Measurements from ENCODE around the gene TUBGCP2.

The TUBGCP2 gene, protein sequence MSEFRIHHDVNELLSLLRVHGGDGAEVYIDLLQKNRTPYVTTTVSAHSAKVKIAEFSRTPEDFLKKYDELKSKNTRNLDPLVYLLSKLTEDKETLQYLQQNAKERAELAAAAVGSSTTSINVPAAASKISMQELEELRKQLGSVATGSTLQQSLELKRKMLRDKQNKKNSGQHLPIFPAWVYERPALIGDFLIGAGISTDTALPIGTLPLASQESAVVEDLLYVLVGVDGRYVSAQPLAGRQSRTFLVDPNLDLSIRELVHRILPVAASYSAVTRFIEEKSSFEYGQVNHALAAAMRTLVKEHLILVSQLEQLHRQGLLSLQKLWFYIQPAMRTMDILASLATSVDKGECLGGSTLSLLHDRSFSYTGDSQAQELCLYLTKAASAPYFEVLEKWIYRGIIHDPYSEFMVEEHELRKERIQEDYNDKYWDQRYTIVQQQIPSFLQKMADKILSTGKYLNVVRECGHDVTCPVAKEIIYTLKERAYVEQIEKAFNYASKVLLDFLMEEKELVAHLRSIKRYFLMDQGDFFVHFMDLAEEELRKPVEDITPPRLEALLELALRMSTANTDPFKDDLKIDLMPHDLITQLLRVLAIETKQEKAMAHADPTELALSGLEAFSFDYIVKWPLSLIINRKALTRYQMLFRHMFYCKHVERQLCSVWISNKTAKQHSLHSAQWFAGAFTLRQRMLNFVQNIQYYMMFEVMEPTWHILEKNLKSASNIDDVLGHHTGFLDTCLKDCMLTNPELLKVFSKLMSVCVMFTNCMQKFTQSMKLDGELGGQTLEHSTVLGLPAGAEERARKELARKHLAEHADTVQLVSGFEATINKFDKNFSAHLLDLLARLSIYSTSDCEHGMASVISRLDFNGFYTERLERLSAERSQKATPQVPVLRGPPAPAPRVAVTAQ

GRCh38 chr10:133308421-133309099, at the start of gene TUBGCP2, which contains the start of gene ZNF511:
Gene TUBGCP2 (minus strand): TSS chr10:133308872. CDS start chr10:133302941, 5,931 bp downstream.
Gene ZNF511 (plus strand): TSS chr10:133308914. CDS start chr10:133308944, 30 bp downstream.
- DNase-seq (ENCODE audit: low read depth in 4 of 4, low spot score in 1 of 4) = peak; percentile 69 to 84 (median 78)

DNA sequence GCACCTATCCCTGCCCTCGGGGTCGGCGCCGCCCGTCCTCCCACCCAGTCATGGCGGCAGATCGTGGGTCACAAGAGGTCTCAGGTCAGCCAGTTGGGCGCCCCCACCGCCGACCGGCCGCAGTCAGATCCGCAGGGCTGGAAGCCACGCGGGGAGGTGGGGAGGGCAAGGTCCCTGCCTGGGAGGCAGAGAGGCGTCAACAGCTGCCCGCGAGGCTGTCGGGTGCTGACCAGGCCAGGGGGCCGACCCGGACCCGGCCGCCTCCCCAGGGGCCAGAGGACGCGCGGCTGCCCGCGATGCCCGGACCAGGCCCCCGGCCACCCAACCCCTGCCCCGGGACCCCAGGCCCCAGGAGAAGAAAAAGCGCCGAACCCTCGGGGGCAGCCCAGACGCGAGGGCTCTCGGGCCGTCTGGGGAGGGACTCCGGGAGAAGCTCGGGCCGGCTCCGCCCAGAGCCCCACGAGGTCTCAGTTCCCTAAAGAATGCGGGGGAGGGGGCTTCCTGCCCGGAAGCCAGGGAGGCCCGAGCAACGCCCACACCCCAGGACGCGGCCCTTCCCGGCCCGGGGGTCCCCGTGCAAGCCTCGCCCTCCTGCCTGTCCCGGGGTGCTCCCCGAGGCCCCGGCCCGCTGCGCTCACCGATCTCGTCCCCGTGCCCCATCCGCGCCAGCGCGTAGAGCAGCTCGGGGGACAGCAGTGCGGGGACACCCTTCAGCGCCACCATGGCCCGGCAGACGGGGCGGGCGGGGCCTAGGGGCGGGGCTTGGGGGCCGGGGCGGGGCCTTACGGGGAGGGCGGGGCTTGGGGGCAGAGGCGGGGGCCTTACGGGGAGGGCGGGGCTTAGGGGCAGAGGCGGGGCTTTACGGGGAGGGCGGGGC, 48.9 kb upstream of the TUBGCP2 start, which contains the start of gene FUOM:
TSS of gene FUOM (minus strand) at position 735 of the 877 bp plus-strand sequence. CDS start at position 723, 12 bp downstream.
- DNase-seq (ENCODE audit: low read depth in 4 of 4, low spot score in 1 of 4) = peak; percentile 40 to 70 (median 52)

- DNase-seq (ENCODE audit: low read depth in 4 of 4, low spot score in 1 of 4) = no peak
Measured at GRCh38 chr10:133356549-133357284, 48.0 kb upstream of the TUBGCP2 start.

- no peak for DNase-seq (ENCODE audit: low read depth in 4 of 4, low spot score in 1 of 4)
Measured at GRCh38 chr10:133355991-133356390, 47.3 kb upstream of the TUBGCP2 start.

- DNase-seq (ENCODE audit: low read depth in 4 of 4, low spot score in 1 of 4) = no peak
Measured at GRCh38 chr10:133355266-133355665, 46.6 kb upstream of the TUBGCP2 start.

DNA sequence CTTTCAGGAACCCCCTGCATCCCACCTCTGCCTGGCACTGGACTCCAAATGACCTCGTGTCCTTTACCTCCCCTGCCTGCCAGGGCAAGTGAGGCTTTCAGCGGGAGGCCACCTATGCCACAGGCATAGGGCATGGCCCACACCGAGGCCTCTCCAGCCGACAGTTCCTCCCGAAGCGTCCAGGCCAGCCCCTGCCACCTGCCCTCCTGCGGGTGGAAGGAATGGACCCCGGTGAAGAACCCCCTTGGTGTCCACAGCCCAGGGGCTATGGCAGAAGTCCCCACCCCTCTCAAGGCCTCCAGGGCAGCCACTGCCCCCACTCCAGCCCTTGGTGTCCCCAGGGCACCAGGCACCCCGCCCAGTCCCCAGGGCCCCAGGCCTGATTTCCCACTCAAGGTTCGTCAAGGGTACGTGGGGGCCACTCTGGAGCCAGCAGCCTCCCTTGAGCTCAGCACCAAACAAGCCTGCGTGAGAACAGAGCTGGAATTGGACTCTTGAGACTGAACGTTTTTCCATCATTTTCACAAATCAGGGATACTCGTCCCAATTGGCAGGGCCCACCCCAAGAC, 46.1 kb upstream of the TUBGCP2 start:
- DNase-seq (ENCODE audit: low read depth in 4 of 4, low spot score in 1 of 4) = no peak

DNA sequence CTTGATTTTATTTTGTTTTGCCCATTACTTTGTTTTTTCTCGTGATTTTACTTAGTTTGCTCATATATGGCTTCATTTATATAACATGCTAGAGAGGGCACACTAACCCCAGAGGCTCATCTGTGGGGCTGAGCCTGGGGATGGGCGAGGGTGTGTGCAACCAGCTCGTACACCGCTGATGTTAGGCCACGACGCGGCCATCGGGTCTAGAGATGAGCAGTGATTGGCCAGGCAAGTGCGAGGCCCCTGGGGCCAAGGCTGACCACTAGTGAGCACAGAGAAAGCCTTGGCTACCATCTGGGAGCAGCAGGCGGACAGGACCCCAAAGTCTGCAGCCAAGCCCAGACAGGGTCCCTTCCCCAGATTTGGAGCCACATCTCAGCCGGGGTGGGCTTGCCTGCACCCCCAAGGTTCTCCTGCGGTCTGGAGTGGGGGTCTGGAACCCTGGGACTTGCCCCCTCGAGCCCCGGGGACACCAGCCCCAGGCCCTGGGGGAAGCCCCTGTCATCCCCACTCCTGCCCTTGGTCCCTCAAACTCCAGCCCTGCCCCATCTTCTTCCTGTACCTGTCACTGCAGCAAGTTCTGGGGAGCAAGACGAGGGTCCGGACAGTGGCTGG, 45.4 kb upstream of the TUBGCP2 start:
- no peak for DNase-seq (ENCODE audit: low read depth in 4 of 4, low spot score in 1 of 4)

GRCh38 chr10:133353202-133353959, 44.7 kb upstream of the TUBGCP2 start:
- no peak for DNase-seq (ENCODE audit: low read depth in 4 of 4, low spot score in 1 of 4)

DNA sequence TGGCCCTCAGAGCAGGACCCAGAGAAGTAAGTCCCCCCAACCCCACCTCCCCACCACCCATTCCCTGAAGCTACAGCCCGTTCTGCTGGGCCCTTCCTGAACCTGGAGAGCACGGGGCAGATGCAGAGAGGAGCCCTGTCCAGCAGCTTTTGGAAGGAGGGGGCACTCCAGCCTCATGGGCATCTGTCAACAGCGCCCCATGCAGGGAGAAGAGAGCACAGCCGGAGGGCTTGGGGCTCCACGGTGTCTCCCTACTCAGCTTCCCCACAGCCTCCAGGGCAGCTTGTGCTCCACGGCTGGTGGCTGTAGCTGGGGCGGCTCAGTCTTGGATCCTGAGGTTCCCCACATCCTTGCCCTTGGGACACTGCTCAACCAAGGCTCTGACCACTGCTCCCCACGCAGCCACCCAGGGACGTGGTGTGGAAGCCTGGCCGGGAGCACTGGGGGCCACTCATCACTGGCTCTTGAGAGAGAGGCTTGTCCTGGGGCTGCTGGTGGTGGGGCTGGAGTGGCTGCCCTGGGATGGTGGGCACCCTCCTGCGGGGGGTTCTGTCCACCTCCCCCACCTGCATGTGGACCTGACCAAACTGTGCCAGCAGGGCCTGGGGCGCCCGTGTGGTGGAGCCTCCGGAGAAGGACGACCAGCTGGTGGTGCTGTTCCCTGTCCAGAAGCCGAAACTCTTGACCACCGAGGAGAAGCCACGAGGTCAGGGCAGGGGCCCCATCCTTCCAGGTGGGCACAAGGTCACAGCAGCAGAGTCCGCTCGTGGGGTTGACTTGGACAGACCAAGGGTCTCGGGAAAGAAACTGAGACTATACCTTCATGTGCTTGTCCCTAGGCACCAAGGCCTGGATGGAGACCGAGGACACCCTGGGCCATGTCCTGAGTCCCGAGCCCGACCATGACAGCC, 43.0 kb upstream of the TUBGCP2 start:
- DNase-seq (ENCODE audit: low read depth in 4 of 4, low spot score in 1 of 4) = no peak

GRCh38 chr10:133350950-133351329, 42.3 kb upstream of the TUBGCP2 start:
- DNase-seq (ENCODE audit: low read depth in 4 of 4, low spot score in 1 of 4) = no peak

DNA sequence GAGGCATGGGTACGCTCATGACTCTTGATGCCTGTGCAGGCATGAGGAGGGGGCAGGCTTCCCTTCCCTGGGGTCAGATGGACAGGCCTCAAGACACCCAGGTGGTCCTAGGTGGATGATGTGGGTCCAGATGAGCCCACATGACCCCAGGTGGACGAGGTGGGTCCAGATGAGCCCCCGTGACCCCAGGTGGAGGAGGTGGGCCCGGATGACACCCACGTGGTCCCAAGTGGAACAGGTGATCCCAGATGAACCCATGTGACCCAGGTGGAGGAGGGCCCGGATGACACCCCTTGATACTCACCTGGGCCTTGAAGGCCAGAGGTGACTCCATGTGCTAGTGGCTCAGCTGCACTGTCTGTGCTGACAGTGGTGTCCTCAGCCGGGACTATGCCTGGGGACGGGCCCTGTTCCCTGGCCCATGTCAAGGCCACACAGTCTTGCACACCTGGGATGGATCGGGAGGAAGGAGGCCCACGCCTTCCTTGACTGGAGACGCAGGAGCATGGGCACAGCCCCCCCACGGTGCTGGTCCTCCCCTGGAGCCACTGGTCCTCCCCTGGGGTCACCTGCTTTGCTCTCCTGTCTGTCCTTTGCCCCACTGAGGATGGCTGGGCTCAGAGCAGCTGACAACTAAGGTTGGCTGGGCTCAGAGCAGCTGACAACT, 41.7 kb upstream of the TUBGCP2 start:
- DNase-seq (ENCODE audit: low read depth in 4 of 4, low spot score in 1 of 4) = no peak

DNA sequence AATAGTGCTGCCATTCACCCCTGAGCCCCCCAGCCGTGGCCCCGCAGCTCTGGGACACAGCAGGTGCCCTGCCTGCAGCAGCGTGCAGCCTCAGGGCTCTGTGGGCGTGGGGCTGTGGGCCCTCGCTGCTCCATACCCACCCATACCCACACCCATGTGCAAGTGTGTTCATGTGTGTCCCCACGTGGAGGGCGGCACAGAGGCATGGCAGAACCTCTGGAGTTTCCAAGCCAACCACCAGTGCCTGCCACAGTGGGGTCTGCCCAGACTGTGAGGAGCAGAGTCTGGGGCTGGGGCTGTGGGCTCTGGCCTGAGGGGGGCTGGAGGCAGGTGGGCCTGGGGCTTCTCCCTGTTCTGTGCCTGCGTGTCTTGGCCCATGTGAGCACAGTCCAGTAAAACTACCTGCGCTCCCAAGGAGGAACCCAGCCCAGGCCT, 40.9 kb upstream of the TUBGCP2 start:
- DNase-seq (ENCODE audit: low read depth in 4 of 4, low spot score in 1 of 4) = no peak

DNA sequence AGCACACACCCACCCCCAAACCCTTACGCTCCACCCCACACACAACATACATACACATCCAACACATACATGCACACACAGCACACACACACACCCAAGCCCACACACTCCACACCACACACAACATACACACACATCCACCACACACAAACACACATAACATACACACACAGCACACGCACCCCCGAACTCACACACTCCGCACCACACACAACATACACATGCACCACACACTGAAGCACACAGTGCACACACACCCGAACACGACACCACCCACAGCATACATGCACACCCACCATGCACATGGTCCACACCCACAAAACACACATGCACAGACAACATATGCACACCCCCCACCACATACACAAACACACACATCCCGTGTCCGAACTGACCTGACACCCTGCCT, 40.5 kb upstream of the TUBGCP2 start:
- DNase-seq (ENCODE audit: low read depth in 4 of 4, low spot score in 1 of 4) = no peak

- DNase-seq (ENCODE audit: low read depth in 4 of 4, low spot score in 1 of 4) = no peak
Measured at GRCh38 chr10:133347710-133348517, 39.2 kb upstream of the TUBGCP2 start.

DNA sequence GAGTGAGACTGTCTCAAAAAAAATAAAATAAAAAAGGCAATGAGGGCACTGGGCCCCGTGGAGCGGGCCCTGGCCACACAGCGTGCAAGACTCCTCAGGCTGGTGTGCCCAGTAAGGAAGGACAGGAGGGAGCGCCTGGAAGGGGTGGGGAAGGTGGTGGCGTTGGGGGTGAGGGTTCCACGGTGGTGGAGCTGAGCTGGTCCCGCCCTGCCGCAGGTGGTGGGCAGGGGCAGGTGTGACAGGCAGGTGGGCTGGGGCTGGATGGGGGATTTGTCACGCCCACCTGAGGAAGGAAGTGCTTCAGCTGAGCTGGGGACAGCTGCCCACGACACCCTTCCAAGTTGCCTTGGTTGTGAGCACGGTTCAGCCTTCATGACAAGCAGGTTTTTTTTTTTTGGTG, 37.7 kb upstream of the TUBGCP2 start:
- DNase-seq (ENCODE audit: low read depth in 4 of 4, low spot score in 1 of 4) = no peak

GRCh38 chr10:133344236-133344635, 35.6 kb upstream of the TUBGCP2 start:
- no peak for DNase-seq (ENCODE audit: low read depth in 4 of 4, low spot score in 1 of 4)

All from stimulated activated CD4-positive, alpha-beta T cell treated with anti-CD3 and anti-CD28 coated beads, Interleukin-1b, Interleukin-23, amount 100 ng/mL, for 24 hours (primary cell).